ENCODE data around the gene DCAF7. TPM values are rescaled to one million over a fixed set of nuclear protein-coding genes. Genes with fewer than 3 reads are reported as not detected.

Gene DCAF7
- total RNA-seq, 1 experiment from 2014 or later = 144 TPM

DNA sequence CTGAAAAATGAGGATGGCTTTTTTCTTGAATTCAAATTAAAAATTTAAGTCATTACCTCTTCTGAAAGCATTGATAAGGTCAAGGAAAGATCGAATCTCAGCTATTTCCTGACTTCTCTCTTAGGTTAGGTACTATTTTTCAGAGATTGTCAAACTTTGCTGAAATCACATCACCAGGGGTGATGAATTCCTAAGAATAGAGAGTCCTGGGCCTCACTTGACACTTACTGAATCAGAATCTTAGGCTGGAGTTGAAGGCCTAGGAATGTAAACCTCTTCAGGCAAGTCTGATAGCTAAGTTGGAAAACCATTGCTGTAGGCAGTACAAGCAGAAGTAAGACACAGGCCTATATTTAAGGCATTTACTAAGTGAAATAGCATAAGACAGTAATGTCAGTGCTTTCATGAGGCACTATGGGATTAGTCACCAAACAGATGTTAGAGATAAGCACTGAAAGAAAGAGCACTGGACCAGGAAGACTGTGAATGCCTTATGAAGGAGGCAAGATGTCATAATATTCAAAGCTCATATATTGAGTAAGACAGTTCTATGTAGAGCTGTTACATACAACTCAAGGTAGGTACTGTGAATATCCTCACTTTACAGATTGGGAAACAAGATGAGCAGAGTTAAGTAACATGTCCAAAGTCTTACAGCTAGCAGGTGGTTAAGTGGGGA is 21.5 kb downstream of the DCAF7 start:
- Histone ChIP-seq H3K9ac (ENCODE audit: low read length) (no peak overlapping the region), H3K27me3 (ENCODE audit: insufficient read depth, low read length) (no peaks in the 10 kb centered on the region), H3K9me3 (ENCODE audit: control insufficient read depth in 1 of 2, insufficient read depth in 1 of 2, low read depth in 1 of 2, low read length in 2 of 2) (no peaks in the 10 kb centered on the region), H3K9me2 (ENCODE audit: insufficient read depth) (no peaks in the 10 kb centered on the region), H3K79me2 (ENCODE audit: insufficient read depth, low read length) (peaks cover 73% of the 10 kb centered on the region), H3K4me3 (replicated peaks in 1 of 2; ENCODE audit: low read depth in 1 of 2, low read length in 2 of 2) (no peak overlapping the region), H3K4me2 (ENCODE audit: low read length) (no peak overlapping the region), H3K4me1 (ENCODE audit: control insufficient read depth in 1 of 2, insufficient read depth in 2 of 2, low read length in 2 of 2) (0 out of 4 replicates have a peak, but pooled peaks cover 0 to 4% of the 10 kb centered on the region in 2 experiments), H4K20me1 (ENCODE audit: insufficient read depth) (peaks cover 8% of the 10 kb centered on the region; the same call in 1 of the 2 replicates), H3K36me3 (ENCODE audit: control insufficient read depth in 1 of 2, insufficient read depth in 2 of 2, low read length in 2 of 2) (no peaks in the 10 kb centered on the region), H2AFZ (ENCODE audit: low read depth, low read length, poor library complexity, severe bottlenecking) (no peak overlapping the region), H3K27ac (ENCODE audit: low read depth, low read length) (no peak overlapping the region)
- ChIA-PET RAD21 (ENCODE audit: low non-redundant PET in 1 of 2, low total read pairs in 2 of 2, uncharacterized antibody in 2 of 2, unreplicated experiment in 2 of 2) (no interaction called here), POLR2A (interaction anchor here (1.5 kb wide), 1 partner anchor 21 kb away, joined by 4 read pairs; the partner anchor contains the start of gene DCAF7), CTCF (interaction anchor here (1.1 kb wide), 1 partner anchor 146 kb away, joined by 4 read pairs; no protein-coding TSS in a partner anchor)
- DNase-seq (ENCODE audit: low read depth, low spot score) (no peak), ATAC-seq (no peak)
- TF ChIP-seq EZH2phosphoT487 (IDR thresholded peaks at IDR 0.05; ENCODE audit: borderline replicate concordance) (no peak), YY1 (IDR thresholded peaks at IDR 0.05; ENCODE audit: extremely low read depth, insufficient replicate concordance, low read depth, low read length) (no peak), TCF7L2 (IDR thresholded peaks at IDR 0.05; ENCODE audit: borderline replicate concordance, extremely low read depth, insufficient read depth, insufficient read length) (no peak), ATF3 (IDR thresholded peaks at IDR 0.05) (no peak), MAX (IDR thresholded peaks at IDR 0.05) (no peak), EGR1 (IDR thresholded peaks at IDR 0.05; ENCODE audit: low read depth) (no peak), SP1 (IDR thresholded peaks at IDR 0.05; ENCODE audit: low read depth) (no peak), EZH2 (IDR thresholded peaks at IDR 0.05) (no peak), REST (IDR thresholded peaks at IDR 0.05; ENCODE audit: low read depth) (no peak), ZNF274 (IDR thresholded peaks at IDR 0.05; ENCODE audit: low read depth, low read length) (no peak), POLR2A (IDR thresholded peaks at IDR 0.05; ENCODE audit: borderline replicate concordance, extremely low read depth, insufficient read depth, insufficient read length) (no peak)
- TF ChIP-seq, protein P1, sequence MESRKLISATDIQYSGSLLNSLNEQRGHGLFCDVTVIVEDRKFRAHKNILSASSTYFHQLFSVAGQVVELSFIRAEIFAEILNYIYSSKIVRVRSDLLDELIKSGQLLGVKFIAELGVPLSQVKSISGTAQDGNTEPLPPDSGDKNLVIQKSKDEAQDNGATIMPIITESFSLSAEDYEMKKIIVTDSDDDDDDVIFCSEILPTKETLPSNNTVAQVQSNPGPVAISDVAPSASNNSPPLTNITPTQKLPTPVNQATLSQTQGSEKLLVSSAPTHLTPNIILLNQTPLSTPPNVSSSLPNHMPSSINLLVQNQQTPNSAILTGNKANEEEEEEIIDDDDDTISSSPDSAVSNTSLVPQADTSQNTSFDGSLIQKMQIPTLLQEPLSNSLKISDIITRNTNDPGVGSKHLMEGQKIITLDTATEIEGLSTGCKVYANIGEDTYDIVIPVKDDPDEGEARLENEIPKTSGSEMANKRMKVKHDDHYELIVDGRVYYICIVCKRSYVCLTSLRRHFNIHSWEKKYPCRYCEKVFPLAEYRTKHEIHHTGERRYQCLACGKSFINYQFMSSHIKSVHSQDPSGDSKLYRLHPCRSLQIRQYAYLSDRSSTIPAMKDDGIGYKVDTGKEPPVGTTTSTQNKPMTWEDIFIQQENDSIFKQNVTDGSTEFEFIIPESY (IDR thresholded peaks at IDR 0.05; ENCODE audit: extremely low read depth, insufficient replicate concordance, low read length) = no peak
- TF ChIP-seq, protein P2, sequence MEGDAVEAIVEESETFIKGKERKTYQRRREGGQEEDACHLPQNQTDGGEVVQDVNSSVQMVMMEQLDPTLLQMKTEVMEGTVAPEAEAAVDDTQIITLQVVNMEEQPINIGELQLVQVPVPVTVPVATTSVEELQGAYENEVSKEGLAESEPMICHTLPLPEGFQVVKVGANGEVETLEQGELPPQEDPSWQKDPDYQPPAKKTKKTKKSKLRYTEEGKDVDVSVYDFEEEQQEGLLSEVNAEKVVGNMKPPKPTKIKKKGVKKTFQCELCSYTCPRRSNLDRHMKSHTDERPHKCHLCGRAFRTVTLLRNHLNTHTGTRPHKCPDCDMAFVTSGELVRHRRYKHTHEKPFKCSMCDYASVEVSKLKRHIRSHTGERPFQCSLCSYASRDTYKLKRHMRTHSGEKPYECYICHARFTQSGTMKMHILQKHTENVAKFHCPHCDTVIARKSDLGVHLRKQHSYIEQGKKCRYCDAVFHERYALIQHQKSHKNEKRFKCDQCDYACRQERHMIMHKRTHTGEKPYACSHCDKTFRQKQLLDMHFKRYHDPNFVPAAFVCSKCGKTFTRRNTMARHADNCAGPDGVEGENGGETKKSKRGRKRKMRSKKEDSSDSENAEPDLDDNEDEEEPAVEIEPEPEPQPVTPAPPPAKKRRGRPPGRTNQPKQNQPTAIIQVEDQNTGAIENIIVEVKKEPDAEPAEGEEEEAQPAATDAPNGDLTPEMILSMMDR (IDR thresholded peaks at IDR 0.05 in 2 of 3, conservative IDR thresholded peaks at IDR 0.05 in 1 of 3; ENCODE audit: borderline replicate concordance in 1 of 3, insufficient read depth in 1 of 3, low read depth in 2 of 3, low read length in 2 of 3) = no peak
- BruUV-seq (replicated peaks) = no TSS peak
- intact Hi-C loops (cut with micrococcal nuclease) = no loop called here
